ENCODE data around the gene ARNT2. TPM values are rescaled to one million over a fixed set of nuclear protein-coding genes. Genes with fewer than 3 reads are reported as not detected.

Gene ARNT2
- total RNA-seq, 1 experiment from 2014 or later, result 7.4 TPM

- no peak for DNase-seq
- no peak overlapping the region for H3K4me3 ChIP-seq
- peaks cover 3% of the 10 kb centered on the region; the same call in 1 of the 2 replicates for H3K36me3 ChIP-seq
- H3K27me3 ChIP-seq, result no peaks in the 10 kb centered on the region
- H3K9me3 ChIP-seq, result no peaks in the 10 kb centered on the region
Observed at GRCh38 chr15:80559761-80560160, 155.6 kb downstream of the ARNT2 start.

GRCh38 chr15:80560601-80561400, 156.6 kb downstream of the ARNT2 start:
- DNase-seq, result no peak
- Histone ChIP-seq H3K27me3 (no peaks in the 10 kb centered on the region), H3K9me3 (no peaks in the 10 kb centered on the region), H3K4me3 (no peak overlapping the region), H3K36me3 (no peaks in the 10 kb centered on the region)

DNA sequence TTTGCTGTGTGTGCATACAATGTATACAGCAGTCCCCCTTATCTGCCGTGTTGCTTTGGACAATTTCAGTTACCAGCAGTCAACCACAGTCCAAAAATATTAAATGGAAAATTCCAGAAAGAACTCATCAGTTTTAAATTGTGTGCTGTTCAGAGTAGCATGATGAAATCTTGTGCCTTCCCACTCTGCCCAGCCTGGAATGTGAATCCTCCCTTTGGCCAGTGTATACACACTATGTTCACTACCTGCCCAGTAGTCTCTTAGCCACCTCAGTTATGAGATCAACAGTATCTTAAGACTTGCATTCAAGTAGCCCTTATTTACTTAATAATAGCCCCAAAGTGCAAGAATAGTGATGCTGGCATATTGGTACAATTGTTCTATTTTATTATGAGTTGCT, 157.3 kb downstream of the ARNT2 start:
- Histone ChIP-seq H3K9me3 (no peaks in the 10 kb centered on the region), H3K27me3 (no peaks in the 10 kb centered on the region), H3K36me3 (no peaks in the 10 kb centered on the region), H3K4me3 (no peak overlapping the region)
- DNase-seq, result no peak

- Histone ChIP-seq H3K9me3 (no peaks in the 10 kb centered on the region), H3K27me3 (no peaks in the 10 kb centered on the region), H3K36me3 (no peaks in the 10 kb centered on the region), H3K4me3 (no peak overlapping the region)
- no peak for DNase-seq
Observed at GRCh38 chr15:80562033-80562432, 157.9 kb downstream of the ARNT2 start.

GRCh38 chr15:80562846-80563245, 158.7 kb downstream of the ARNT2 start:
- H3K27me3 ChIP-seq, result no peaks in the 10 kb centered on the region
- no peaks in the 10 kb centered on the region for H3K9me3 ChIP-seq
- no peaks in the 10 kb centered on the region for H3K36me3 ChIP-seq
- no peak overlapping the region for H3K4me3 ChIP-seq
- no peak for DNase-seq

GRCh38 chr15:80563372-80563997, 159.3 kb downstream of the ARNT2 start:
- DNase-seq, result no peak
- Histone ChIP-seq H3K9me3 (no peaks in the 10 kb centered on the region), H3K36me3 (no peaks in the 10 kb centered on the region), H3K4me3 (no peak overlapping the region), H3K27me3 (no peaks in the 10 kb centered on the region)

- H3K27me3 ChIP-seq, result no peaks in the 10 kb centered on the region
- H3K36me3 ChIP-seq, result no peaks in the 10 kb centered on the region; the same call in 1 of the 2 replicates
Observed at GRCh38 chr15:80564056-80564455, 159.9 kb downstream of the ARNT2 start.

GRCh38 chr15:80565398-80565797, 161.2 kb downstream of the ARNT2 start:
- no peaks in the 10 kb centered on the region; the same call in 1 of the 2 replicates for H3K36me3 ChIP-seq
- H3K4me3 ChIP-seq, result no peak overlapping the region
- no peak for DNase-seq
- no peaks in the 10 kb centered on the region for H3K27me3 ChIP-seq
- H3K9me3 ChIP-seq, result no peaks in the 10 kb centered on the region

More at GRCh38 chr15:80564056-80564455, 159.9 kb downstream of the ARNT2 start:
- H3K9me3 ChIP-seq, result no peaks in the 10 kb centered on the region
- no peak for DNase-seq
- H3K4me3 ChIP-seq, result no peak overlapping the region

DNA sequence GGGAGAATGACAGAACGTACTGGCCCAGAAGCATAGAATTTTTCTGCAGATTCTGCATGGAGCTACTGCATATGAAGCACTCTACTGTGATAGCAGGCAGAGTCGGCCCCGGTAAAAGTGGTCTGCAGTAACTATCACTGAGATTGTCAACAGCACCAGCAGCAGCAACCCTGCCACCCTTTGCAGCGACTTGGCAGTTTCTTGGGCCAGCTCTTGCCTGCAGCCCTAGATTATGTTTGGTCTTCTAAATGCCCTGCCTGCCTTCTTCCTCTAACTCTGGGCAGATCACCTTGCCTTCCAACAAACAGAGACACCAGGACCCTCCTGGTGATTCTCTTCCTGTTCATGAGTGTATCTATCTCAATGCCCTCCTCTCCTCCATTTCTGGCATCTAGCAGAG, 161.8 kb downstream of the ARNT2 start:
- H3K27me3 ChIP-seq, result no peaks in the 10 kb centered on the region
- H3K9me3 ChIP-seq, result no peaks in the 10 kb centered on the region
- H3K4me3 ChIP-seq, result no peak overlapping the region
- no peaks in the 10 kb centered on the region; the same call in 1 of the 2 replicates for H3K36me3 ChIP-seq
- no peak for DNase-seq

- Histone ChIP-seq H3K4me3 (no peak overlapping the region), H3K9me3 (no peaks in the 10 kb centered on the region), H3K36me3 (no peaks in the 10 kb centered on the region; the same call in 1 of the 2 replicates), H3K27me3 (no peaks in the 10 kb centered on the region)
- peak; percentile 50 for DNase-seq
Observed at GRCh38 chr15:80567721-80568157, 163.6 kb downstream of the ARNT2 start.

- Histone ChIP-seq H3K4me3 (no peak overlapping the region), H3K36me3 (no peaks in the 10 kb centered on the region; the same call in 1 of the 2 replicates), H3K27me3 (no peaks in the 10 kb centered on the region), H3K9me3 (no peaks in the 10 kb centered on the region)
- DNase-seq, result no peak
Observed at GRCh38 chr15:80568298-80568697, 164.1 kb downstream of the ARNT2 start.

DNA sequence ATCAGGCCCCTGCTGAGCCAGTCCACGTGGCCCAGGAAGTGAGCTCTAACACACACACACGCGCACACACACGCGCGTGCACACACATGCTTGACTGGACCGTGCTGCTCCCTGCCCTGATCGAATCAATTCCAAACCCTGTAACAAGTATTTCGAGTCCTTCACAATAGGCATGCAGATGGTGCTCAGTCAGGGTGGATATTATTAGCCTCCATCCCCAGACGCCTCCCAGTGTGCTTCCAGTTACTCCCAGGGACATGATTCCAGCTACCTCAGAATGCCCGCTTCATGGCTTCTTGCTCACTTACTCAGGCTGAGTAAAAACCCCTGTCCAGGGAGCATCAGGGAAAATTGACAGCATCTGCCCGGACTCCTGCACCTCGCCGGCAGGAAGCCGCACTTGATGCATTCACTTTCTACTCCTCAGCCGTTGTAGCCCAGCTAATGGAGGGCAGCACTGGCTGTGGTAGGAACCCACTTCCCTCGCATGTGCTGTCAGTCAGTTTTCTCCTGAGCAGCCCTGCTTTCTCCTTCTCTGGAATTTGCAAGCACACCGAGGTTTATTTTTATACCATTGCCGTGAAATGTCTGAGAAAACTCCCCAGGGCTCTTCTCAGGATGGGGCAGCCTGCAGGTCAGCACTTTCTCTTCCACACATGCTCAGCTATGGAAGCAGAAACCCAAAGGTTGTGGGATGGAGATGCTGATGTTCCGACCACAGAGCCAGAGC, 164.9 kb downstream of the ARNT2 start:
- Histone ChIP-seq H3K9me3 (no peaks in the 10 kb centered on the region), H3K27me3 (no peaks in the 10 kb centered on the region), H3K36me3 (no peaks in the 10 kb centered on the region; the same call in 1 of the 2 replicates), H3K4me3 (no peak overlapping the region)
- no peak for DNase-seq

GRCh38 chr15:80569656-80570055, 165.5 kb downstream of the ARNT2 start:
- peaks cover 2% of the 10 kb centered on the region; the same call in 1 of the 2 replicates for H3K36me3 ChIP-seq
- no peak for DNase-seq
- H3K9me3 ChIP-seq, result no peaks in the 10 kb centered on the region
- no peaks in the 10 kb centered on the region for H3K27me3 ChIP-seq
- no peak overlapping the region for H3K4me3 ChIP-seq

DNA sequence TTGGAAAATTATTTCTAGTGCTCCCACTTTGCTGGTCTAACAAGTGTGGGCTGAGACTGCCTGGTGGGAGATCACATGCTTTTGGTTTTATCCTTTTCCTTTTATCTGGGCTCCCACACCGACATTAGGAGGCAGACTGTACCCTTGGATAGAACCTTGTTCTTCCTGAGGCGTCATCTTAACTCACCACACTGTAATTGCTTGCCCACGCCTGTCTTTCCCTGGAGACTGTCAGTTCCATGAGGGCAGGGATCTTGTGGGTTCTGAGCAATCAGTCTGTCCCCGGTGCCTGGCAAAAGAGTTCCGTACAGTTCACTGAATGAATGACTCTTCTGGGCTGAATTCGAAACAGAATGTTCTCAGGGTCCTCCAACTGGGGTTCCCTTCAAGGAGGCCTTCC, 166.4 kb downstream of the ARNT2 start:
- H3K27me3 ChIP-seq, result no peaks in the 10 kb centered on the region
- no peak for DNase-seq
- H3K9me3 ChIP-seq, result no peaks in the 10 kb centered on the region
- H3K36me3 ChIP-seq, result peaks cover 2% of the 10 kb centered on the region; the same call in 1 of the 2 replicates
- no peak overlapping the region for H3K4me3 ChIP-seq

- no peak for DNase-seq
- H3K27me3 ChIP-seq, result no peaks in the 10 kb centered on the region
- H3K9me3 ChIP-seq, result no peaks in the 10 kb centered on the region
- H3K4me3 ChIP-seq, result no peak overlapping the region
- H3K36me3 ChIP-seq, result peaks cover 2% of the 10 kb centered on the region; the same call in 1 of the 2 replicates
Observed at GRCh38 chr15:80572337-80572736, 168.2 kb downstream of the ARNT2 start.

GRCh38 chr15:80573606-80574005, 169.4 kb downstream of the ARNT2 start:
- Histone ChIP-seq H3K27me3 (no peaks in the 10 kb centered on the region), H3K36me3 (peaks cover 2% of the 10 kb centered on the region; the same call in 1 of the 2 replicates), H3K9me3 (no peaks in the 10 kb centered on the region), H3K4me3 (no peak overlapping the region)
- peak; percentile 18 for DNase-seq

GRCh38 chr15:80574590-80574989, 170.4 kb downstream of the ARNT2 start:
- no peak for DNase-seq
- no peaks in the 10 kb centered on the region for H3K27me3 ChIP-seq
- no peaks in the 10 kb centered on the region for H3K9me3 ChIP-seq
- peaks cover 2% of the 10 kb centered on the region; the same call in 1 of the 2 replicates for H3K36me3 ChIP-seq
- H3K4me3 ChIP-seq, result no peak overlapping the region
